Mucosa of descending colon (tissue), 3 donors: ENCODE measurements around the gene PARD3B. TPM values are rescaled to one million over a fixed set of nuclear protein-coding genes. Genes with fewer than 3 reads are reported as not detected.

Experiments
- ATAC-seq: fragments of 200-7000 bp; cut with Tn5 transposase; one replicate; pipeline ENCODE4 v1.9.1; 2020; ENCODE audit warnings: mild to moderate bottlenecking, moderate library complexity
- DNase-seq, 3 donors: peaks; one replicate each; pipeline ENCODE4 v3.0.0-alpha.2; 2020
- H3K36me3 ChIP-seq: fragments of 200-600 bp; one replicate; pipeline ENCODE4 v1.8.0; 2021; ENCODE audit warnings: low read depth, mild to moderate bottlenecking
- H3K4me1 ChIP-seq: fragments of 200-600 bp; one replicate; pipeline ENCODE4 v1.8.0; 2021; ENCODE audit warnings: low read depth, mild to moderate bottlenecking
- H3K4me3 ChIP-seq: fragments of 200-600 bp; one replicate; pipeline ENCODE4 v1.8.0; 2021; ENCODE audit warnings: mild to moderate bottlenecking
- H3K9me3 ChIP-seq: fragments of 200-600 bp; one replicate; pipeline ENCODE4 v1.8.0; 2021; ENCODE audit warnings: mild to moderate bottlenecking
- CTCF ChIP-seq: fragments of 200-600 bp; IDR thresholded peaks from one replicate; pipeline ENCODE4 v1.8.0; 2022; ENCODE audit warnings: antibody characterized with exemption, mild to moderate bottlenecking
- intact Hi-C, 2 donors: fragments of 100-400 bp; cut with DNase I in 1 of 2; cut with micrococcal nuclease in 1 of 2; formaldehyde crosslinking; loops; one replicate each; pipeline versions ENCODE4 v1.11.0 to v1.11.1; 2022; cut with DNase I, micrococcal nuclease
- total RNA-seq, 3 donors: library from RNA; stranded (reverse); fragmentation: NEBNext Ultra II Directional in 2 of 3; extraction: Animal tissue kit (Norgen Biotek cat#: 25700) in 2 of 3; gene quantifications; one replicate each; pipeline versions ENCODE4 v1.2.1 to v1.2.4, GENCODE V29; 2021 to 2023
- donor health status: DM: no; HTN: no; CAD: no; lungs with moderate emphysema.
- donor health status: DM: no; HTN: no; CAD: no.
- donor health status: DM: no; HTN: yes; CAD: no.

Gene PARD3B
- total RNA-seq, 3 donors from 2014 or later: 21.1 to 56.8 (median 44.0) TPM

GRCh38 chr2:205556841-205557539, 1011.7 kb downstream of the PARD3B start:
- DNase-seq (no peak), ATAC-seq (no peak)
- intact Hi-C loops: no loop called here
- TF ChIP-seq CTCF: no peak
- Histone ChIP-seq H3K4me1 (no peaks in the 10 kb centered on the region), H3K9me3 (no peaks in the 10 kb centered on the region), H3K36me3 (no peaks in the 10 kb centered on the region), H3K4me3 (no peak overlapping the region)

DNA sequence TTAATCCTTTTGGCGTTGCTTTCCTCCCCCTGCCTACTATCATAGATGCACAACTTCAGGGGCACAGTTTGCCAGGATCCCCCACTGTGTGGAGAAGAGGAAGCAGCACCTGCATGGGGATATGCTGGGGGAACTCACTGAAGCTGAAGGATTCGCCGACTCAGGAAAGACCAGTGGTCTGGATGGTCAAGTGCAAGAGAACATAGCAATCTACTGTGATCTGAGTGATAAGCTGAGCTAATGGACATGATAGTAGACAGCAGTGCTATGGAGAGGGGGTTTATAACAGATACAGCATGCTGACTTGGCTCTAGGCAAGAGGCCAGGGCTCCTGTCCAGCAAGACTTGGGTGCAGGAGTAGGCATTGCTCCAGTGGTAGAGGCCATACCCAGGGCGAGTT, 1012.6 kb downstream of the PARD3B start:
- no peak for TF ChIP-seq CTCF
- Histone ChIP-seq H3K9me3 (no peaks in the 10 kb centered on the region), H3K4me3 (no peak overlapping the region), H3K4me1 (no peaks in the 10 kb centered on the region), H3K36me3 (no peaks in the 10 kb centered on the region)
- no peak for ATAC-seq
- no peak for DNase-seq
- intact Hi-C loops: no loop called here

GRCh38 chr2:205561441-205561840, 1016.2 kb downstream of the PARD3B start:
- no peak for TF ChIP-seq CTCF
- DNase-seq: no peak
- no peaks in the 10 kb centered on the region for H3K4me1 ChIP-seq
- ATAC-seq: no peak
- intact Hi-C loops: no loop called here
- H3K4me3 ChIP-seq: no peak overlapping the region
- no peaks in the 10 kb centered on the region for H3K9me3 ChIP-seq
- H3K36me3 ChIP-seq: no peaks in the 10 kb centered on the region

DNA sequence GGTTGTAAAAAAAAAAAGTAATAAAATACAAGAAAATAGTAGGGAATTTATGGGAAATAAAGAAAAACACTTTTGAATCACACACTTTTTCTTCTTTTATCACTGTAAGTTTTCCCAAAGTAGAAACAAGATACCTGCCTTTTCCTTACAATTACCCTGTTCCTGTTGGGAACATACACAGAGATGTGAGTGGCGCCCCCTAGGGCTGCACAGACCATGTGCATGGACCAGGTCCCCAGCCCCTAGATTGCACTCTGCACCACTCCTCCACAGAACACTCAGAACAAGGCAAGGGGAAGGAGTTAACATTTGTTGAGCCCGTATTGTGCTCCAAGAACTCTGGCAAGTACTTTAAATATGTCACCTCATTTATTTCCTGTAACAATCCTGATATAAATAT, 1018.4 kb downstream of the PARD3B start:
- peak; percentile 62 for ATAC-seq

DNA sequence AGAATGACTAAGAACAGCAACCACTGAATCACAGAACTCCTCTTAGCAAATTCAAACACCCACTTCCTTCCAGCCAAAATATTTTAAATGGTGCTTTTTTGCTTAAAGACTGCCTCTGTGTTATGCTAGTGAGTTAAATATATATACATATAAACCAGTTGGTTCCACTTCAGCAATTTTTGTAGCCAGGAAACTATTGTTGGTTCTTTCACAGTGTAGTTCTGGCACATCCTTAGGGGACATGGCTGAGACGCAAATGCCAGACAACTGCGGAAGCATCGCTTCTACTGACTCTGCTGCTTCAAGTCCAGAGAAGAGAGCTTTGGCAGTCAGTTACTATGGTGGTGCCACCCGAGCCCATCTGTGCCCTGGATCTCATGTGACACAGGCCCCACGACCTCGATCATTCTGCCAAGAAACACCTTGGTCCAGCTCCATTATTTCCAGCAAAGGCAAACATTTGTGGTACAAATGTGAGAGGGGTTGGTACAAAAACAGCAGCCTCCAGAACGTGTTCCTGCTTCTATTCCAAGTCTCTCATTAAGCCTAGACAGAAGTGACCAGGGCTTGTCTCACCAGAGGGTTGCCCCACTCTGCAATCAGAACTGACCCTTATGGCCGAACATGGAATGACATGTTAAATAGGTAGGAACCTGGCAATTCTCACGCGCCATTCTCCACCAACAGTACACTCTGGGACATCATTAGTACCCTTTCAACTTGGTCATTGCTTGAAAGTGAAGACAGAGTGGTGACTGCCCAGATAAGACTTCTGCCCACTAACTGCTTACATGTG, 1019.3 kb downstream of the PARD3B start:
- intact Hi-C loops: no loop called here
- H3K4me3 ChIP-seq: no peak overlapping the region
- H3K9me3 ChIP-seq: no peaks in the 10 kb centered on the region
- DNase-seq (no peak), ATAC-seq (no peak)
- H3K4me1 ChIP-seq: no peaks in the 10 kb centered on the region
- no peak for TF ChIP-seq CTCF
- no peaks in the 10 kb centered on the region for H3K36me3 ChIP-seq

More for the DNA sequence above, 1018.4 kb downstream of the PARD3B start:
- Histone ChIP-seq H3K9me3 (no peaks in the 10 kb centered on the region), H3K4me3 (no peak overlapping the region), H3K4me1 (no peaks in the 10 kb centered on the region), H3K36me3 (no peaks in the 10 kb centered on the region)
- peak in 2 of 3 donors; percentile 61 to 72 for DNase-seq
- no peak for TF ChIP-seq CTCF
- intact Hi-C loops: no loop called here
